ENCODE measurements around the gene CPZ. TPM values are rescaled to one million over a fixed set of nuclear protein-coding genes. Genes with fewer than 3 reads are reported as not detected.
"Not testable (repeated sequence)": the region's sequence is repeated elsewhere in the genome, so short reads cannot be mapped to it uniquely, and the experiment has no call there.

The CPZ gene
- total RNA-seq, 2 donors from 2014 or later = not detected

- no peak for ATAC-seq (replicated peaks in 1 of 2)
- H3K36me3 Mint-ChIP-seq (ENCODE audit: insufficient read depth in 2 of 2) = no peaks in the 10 kb centered on the region
- no peaks in the 10 kb centered on the region for H3K27me3 Mint-ChIP-seq (ENCODE audit: low read depth)
- no peak overlapping the region for H3K27ac Mint-ChIP-seq
- no peaks in the 10 kb centered on the region for H3K4me1 Mint-ChIP-seq (ENCODE audit: low read depth)
- no peak overlapping the region for H3K4me3 Mint-ChIP-seq
- H3K9me3 Mint-ChIP-seq = no peaks in the 10 kb centered on the region
- DNase-seq = no peak
Observed at GRCh38 chr4:8648816-8649630, 56.5 kb downstream of the CPZ start.

GRCh38 chr4:8649631-8650361 lies 57.2 kb downstream of the CPZ start:
- peaks cover 2% of the 10 kb centered on the region in 2 donors for H3K9me3 Mint-ChIP-seq
- no peaks in the 10 kb centered on the region for H3K4me1 Mint-ChIP-seq (ENCODE audit: low read depth)
- H3K36me3 Mint-ChIP-seq (ENCODE audit: insufficient read depth in 2 of 2) = no peaks in the 10 kb centered on the region
- no peak for DNase-seq
- no peak overlapping the region for H3K4me3 Mint-ChIP-seq
- ATAC-seq (replicated peaks in 1 of 2) = no peak
- H3K27ac Mint-ChIP-seq = no peak overlapping the region
- no peaks in the 10 kb centered on the region for H3K27me3 Mint-ChIP-seq (ENCODE audit: low read depth)

- DNase-seq = no peak
- ATAC-seq (replicated peaks in 1 of 2) = no peak
- H3K27ac Mint-ChIP-seq = no peak overlapping the region
- no peaks in the 10 kb centered on the region for H3K36me3 Mint-ChIP-seq (ENCODE audit: insufficient read depth in 2 of 2)
- H3K9me3 Mint-ChIP-seq = peaks cover 2% of the 10 kb centered on the region in 2 donors
- H3K4me3 Mint-ChIP-seq = no peak overlapping the region
- no peaks in the 10 kb centered on the region for H3K4me1 Mint-ChIP-seq (ENCODE audit: low read depth)
- H3K27me3 Mint-ChIP-seq (ENCODE audit: low read depth) = no peaks in the 10 kb centered on the region
Observed at GRCh38 chr4:8651661-8652180, 59.2 kb downstream of the CPZ start.

GRCh38 chr4:8652181-8653078 lies 59.9 kb downstream of the CPZ start:
- H3K27ac Mint-ChIP-seq = no peak overlapping the region
- H3K4me1 Mint-ChIP-seq (ENCODE audit: low read depth) = no peaks in the 10 kb centered on the region
- DNase-seq (no peak), ATAC-seq (replicated peaks in 1 of 2) (no peak)
- H3K9me3 Mint-ChIP-seq = peaks cover 2% of the 10 kb centered on the region in 2 donors
- no peaks in the 10 kb centered on the region for H3K36me3 Mint-ChIP-seq (ENCODE audit: insufficient read depth in 2 of 2)
- H3K4me3 Mint-ChIP-seq = no peak overlapping the region
- H3K27me3 Mint-ChIP-seq (ENCODE audit: low read depth) = no peaks in the 10 kb centered on the region

- Mint-ChIP-seq H3K4me1 (ENCODE audit: low read depth) (no peaks in the 10 kb centered on the region), H3K4me3 (no peak overlapping the region), H3K36me3 (ENCODE audit: insufficient read depth in 2 of 2) (no peaks in the 10 kb centered on the region), H3K9me3 (peaks cover 2% of the 10 kb centered on the region in 2 donors), H3K27me3 (ENCODE audit: low read depth) (no peaks in the 10 kb centered on the region), H3K27ac (no peak overlapping the region)
- ATAC-seq (replicated peaks in 1 of 2) (no peak), DNase-seq (no peak)
Observed at GRCh38 chr4:8653326-8654000, 60.9 kb downstream of the CPZ start.

GRCh38 chr4:8654139-8654538 lies 61.6 kb downstream of the CPZ start:
- H3K4me3 Mint-ChIP-seq; H3K36me3 Mint-ChIP-seq (ENCODE audit: insufficient read depth in 2 of 2); H3K4me1 Mint-ChIP-seq (ENCODE audit: low read depth); H3K27me3 Mint-ChIP-seq (ENCODE audit: low read depth); DNase-seq; H3K27ac Mint-ChIP-seq; ATAC-seq (replicated peaks in 1 of 2); H3K9me3 Mint-ChIP-seq: not testable (repeated sequence)

- H3K9me3 Mint-ChIP-seq = peaks cover 2% of the 10 kb centered on the region in 2 donors
- DNase-seq (no peak), ATAC-seq (replicated peaks in 1 of 2) (no peak)
- no peaks in the 10 kb centered on the region for H3K4me1 Mint-ChIP-seq (ENCODE audit: low read depth)
- H3K27me3 Mint-ChIP-seq (ENCODE audit: low read depth) = peaks cover 3% of the 10 kb centered on the region
- no peak overlapping the region for H3K4me3 Mint-ChIP-seq
- no peak overlapping the region for H3K27ac Mint-ChIP-seq
- no peaks in the 10 kb centered on the region for H3K36me3 Mint-ChIP-seq (ENCODE audit: insufficient read depth in 2 of 2)
Observed at GRCh38 chr4:8655411-8656184, 63.0 kb downstream of the CPZ start.

GRCh38 chr4:8656185-8656517 lies 63.6 kb downstream of the CPZ start:
- Mint-ChIP-seq H3K9me3 (peaks cover 2% of the 10 kb centered on the region in 2 donors), H3K27me3 (ENCODE audit: low read depth) (peaks cover 6% of the 10 kb centered on the region), H3K4me1 (ENCODE audit: low read depth) (no peaks in the 10 kb centered on the region), H3K4me3 (no peak overlapping the region), H3K36me3 (ENCODE audit: insufficient read depth in 2 of 2) (no peaks in the 10 kb centered on the region), H3K27ac (no peak overlapping the region)
- no peak for ATAC-seq (replicated peaks in 1 of 2)
- no peak for DNase-seq

GRCh38 chr4:8656711-8657380 lies 64.3 kb downstream of the CPZ start:
- Mint-ChIP-seq H3K36me3 (ENCODE audit: insufficient read depth in 2 of 2) (no peaks in the 10 kb centered on the region), H3K4me1 (ENCODE audit: low read depth) (no peaks in the 10 kb centered on the region), H3K4me3 (no peak overlapping the region), H3K27me3 (ENCODE audit: low read depth) (peaks cover 6% of the 10 kb centered on the region), H3K27ac (no peak overlapping the region), H3K9me3 (peaks cover 2% of the 10 kb centered on the region in 2 donors)
- ATAC-seq (replicated peaks in 1 of 2) = no peak
- no peak for DNase-seq

GRCh38 chr4:8657381-8658088 lies 65.0 kb downstream of the CPZ start:
- Mint-ChIP-seq H3K4me1 (ENCODE audit: low read depth) (no peaks in the 10 kb centered on the region), H3K36me3 (ENCODE audit: insufficient read depth in 2 of 2) (no peaks in the 10 kb centered on the region), H3K27me3 (ENCODE audit: low read depth) (peaks cover 6% of the 10 kb centered on the region), H3K4me3 (no peak overlapping the region), H3K27ac (no peak overlapping the region), H3K9me3 (peaks cover 2% of the 10 kb centered on the region in 2 donors)
- ATAC-seq (replicated peaks in 1 of 2) (no peak), DNase-seq (no peak)

- Mint-ChIP-seq H3K27me3 (ENCODE audit: low read depth) (peaks cover 12% of the 10 kb centered on the region), H3K36me3 (ENCODE audit: insufficient read depth in 2 of 2) (no peaks in the 10 kb centered on the region), H3K4me3 (no peak overlapping the region), H3K9me3 (no peaks in the 10 kb centered on the region), H3K4me1 (ENCODE audit: low read depth) (no peaks in the 10 kb centered on the region), H3K27ac (no peak overlapping the region)
- no peak for ATAC-seq (replicated peaks in 1 of 2)
- no peak for DNase-seq
Observed at GRCh38 chr4:8662776-8663175, 70.2 kb downstream of the CPZ start.
